Measurements from ENCODE around the gene ERMP1. TPM values are rescaled to one million over a fixed set of nuclear protein-coding genes. Genes with fewer than 3 reads are reported as not detected.

The ERMP1 gene
- total RNA-seq, 1 experiment from 2014 or later: 17.8 TPM

DNA sequence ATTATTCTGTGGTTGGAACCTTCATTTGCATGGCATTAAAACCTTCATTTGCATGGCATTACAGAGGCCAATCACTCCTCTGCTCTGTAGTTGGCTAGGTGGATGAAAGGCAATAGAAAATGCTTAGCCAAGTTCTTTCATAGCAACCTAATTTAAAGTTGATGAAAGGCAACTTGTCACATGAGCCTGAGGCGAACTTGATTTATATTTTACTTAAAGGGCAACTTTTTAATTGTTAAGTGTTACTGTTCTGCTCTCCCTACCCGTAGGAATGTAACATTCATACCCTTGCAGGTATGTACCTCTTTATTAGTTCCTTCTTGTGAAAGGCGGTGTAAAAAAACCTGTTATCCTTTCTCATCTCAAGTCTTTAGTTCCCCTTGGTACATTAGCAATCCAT lies 7.9 kb upstream of the ERMP1 start:
- POLR2A ChIA-PET (ENCODE audit: unreplicated experiment): no interaction called here
- no peak overlapping the region for H3K9ac ChIP-seq (ENCODE audit: low read length)
- ATAC-seq: no peak
- H3K27me3 ChIP-seq (ENCODE audit: low read length): no peaks in the 10 kb centered on the region
- H3K4me2 ChIP-seq (ENCODE audit: low read length): no peak overlapping the region
- no peaks in the 10 kb centered on the region for H3K79me2 ChIP-seq (ENCODE audit: low read length)
- TF ChIP-seq EZH2phosphoT487 (IDR thresholded peaks at IDR 0.05; ENCODE audit: borderline replicate concordance, low read length): no peak
- TF ChIP-seq EZH2 (IDR thresholded peaks at IDR 0.05; ENCODE audit: low read length, unreplicated experiment): no peak
- no peak for TF ChIP-seq CTCF (conservative IDR thresholded peaks at IDR 0.05; ENCODE audit: low read depth, low read length)
- H4K20me1 ChIP-seq (ENCODE audit: low read length): no peaks in the 10 kb centered on the region
- DNase-seq: no peak
- H3K9me3 ChIP-seq (ENCODE audit: low read length): no peaks in the 10 kb centered on the region
- H3K27ac ChIP-seq (ENCODE audit: low read length): no peak overlapping the region
- H3F3A ChIP-seq (ENCODE audit: low read length, unreplicated experiment): peaks cover 8% of the 10 kb centered on the region
- H2AFZ ChIP-seq (ENCODE audit: low read length): no peak overlapping the region
- intact Hi-C loops (cut with micrococcal nuclease): no loop called here
- peaks cover 48% of the 10 kb centered on the region for H3K4me1 ChIP-seq (ENCODE audit: insufficient read depth, low read length)
- H3K9me2 ChIP-seq (replicated peaks; ENCODE audit: low read length): no peaks in the 10 kb centered on the region
- CTCF ChIA-PET: no interaction called here
- H3K36me3 ChIP-seq (ENCODE audit: low read depth, low read length): no peaks in the 10 kb centered on the region
- no peak overlapping the region for H3K4me3 ChIP-seq (ENCODE audit: low read length)
- BruUV-seq (replicated peaks): no TSS peak

GRCh38 chr9:5839572-5839902 lies 6.6 kb upstream of the ERMP1 start:
- TF ChIP-seq CTCF (conservative IDR thresholded peaks at IDR 0.05; ENCODE audit: low read depth, low read length) (no peak), EZH2 (IDR thresholded peaks at IDR 0.05; ENCODE audit: low read length, unreplicated experiment) (no peak), EZH2phosphoT487 (IDR thresholded peaks at IDR 0.05; ENCODE audit: borderline replicate concordance, low read length) (no peak)
- BruUV-seq (replicated peaks): no TSS peak
- CTCF ChIA-PET: no interaction called here
- H3K36me3 ChIP-seq (ENCODE audit: low read depth, low read length): no peaks in the 10 kb centered on the region
- peak overlapping the region; percentile 78 for H3K9ac ChIP-seq (ENCODE audit: low read length)
- H3F3A ChIP-seq (ENCODE audit: low read length, unreplicated experiment): peaks cover 6% of the 10 kb centered on the region
- peak overlapping the region; percentile 99 for H3K27ac ChIP-seq (ENCODE audit: low read length)
- H3K27me3 ChIP-seq (ENCODE audit: low read length): no peaks in the 10 kb centered on the region
- H3K4me3 ChIP-seq (ENCODE audit: low read length): peak overlapping the region; percentile 48; the same call in 1 of the 2 replicates
- POLR2A ChIA-PET (ENCODE audit: unreplicated experiment): no interaction called here
- intact Hi-C loops (cut with micrococcal nuclease): no loop called here
- H4K20me1 ChIP-seq (ENCODE audit: low read length): no peaks in the 10 kb centered on the region
- no peaks in the 10 kb centered on the region for H3K9me2 ChIP-seq (replicated peaks; ENCODE audit: low read length)
- DNase-seq (no peak), ATAC-seq (peak; percentile 9)
- no peaks in the 10 kb centered on the region for H3K79me2 ChIP-seq (ENCODE audit: low read length)
- peak overlapping the region; percentile 71; the same call in 1 of the 2 replicates for H2AFZ ChIP-seq (ENCODE audit: low read length)
- no peaks in the 10 kb centered on the region for H3K9me3 ChIP-seq (ENCODE audit: low read length)
- H3K4me2 ChIP-seq (ENCODE audit: low read length): peak overlapping the region; percentile 81
- peaks cover 38% of the 10 kb centered on the region for H3K4me1 ChIP-seq (ENCODE audit: insufficient read depth, low read length)

DNA sequence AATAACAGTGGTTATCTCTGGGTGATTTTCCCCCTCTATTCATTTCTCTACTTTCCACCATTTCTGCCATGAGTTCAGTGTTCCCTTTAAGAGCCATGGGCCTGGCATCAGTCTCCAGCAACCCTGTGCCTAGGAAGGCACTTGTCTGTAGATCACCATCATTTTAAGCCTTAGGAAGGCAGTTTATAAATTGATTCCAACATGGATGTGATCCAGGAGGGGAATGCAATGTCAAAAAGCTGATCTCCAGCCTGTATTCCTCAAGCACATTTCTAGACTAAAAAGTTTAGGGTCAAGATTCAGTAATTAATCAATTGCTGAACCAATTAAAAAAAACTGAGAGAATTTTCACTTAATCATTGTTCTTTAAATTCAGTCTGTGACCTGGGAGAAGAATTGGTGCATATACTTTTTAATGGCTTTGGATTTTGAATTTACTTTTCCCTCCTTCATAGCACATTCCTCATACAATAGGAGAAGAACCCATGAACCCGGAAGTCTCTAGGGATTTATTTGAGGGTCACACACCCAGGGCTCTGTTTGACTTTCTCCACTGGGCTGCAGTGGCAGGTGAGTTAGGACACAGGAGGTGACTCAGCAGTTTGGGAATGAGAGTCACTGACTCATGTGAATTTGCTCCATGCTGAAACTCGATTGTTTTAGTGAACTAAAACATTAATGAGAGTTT lies 6.1 kb upstream of the ERMP1 start:
- Histone ChIP-seq H3F3A (ENCODE audit: low read length, unreplicated experiment) (peaks cover 6% of the 10 kb centered on the region), H4K20me1 (ENCODE audit: low read length) (no peaks in the 10 kb centered on the region), H3K4me2 (ENCODE audit: low read length) (peak overlapping the region; percentile 81), H3K9me2 (replicated peaks; ENCODE audit: low read length) (no peaks in the 10 kb centered on the region), H3K9ac (ENCODE audit: low read length) (peak overlapping the region; percentile 78), H3K79me2 (ENCODE audit: low read length) (no peaks in the 10 kb centered on the region), H3K27ac (ENCODE audit: low read length) (peak overlapping the region; percentile 99), H3K27me3 (ENCODE audit: low read length) (no peaks in the 10 kb centered on the region), H3K4me1 (ENCODE audit: insufficient read depth, low read length) (peaks cover 33% of the 10 kb centered on the region), H3K9me3 (ENCODE audit: low read length) (no peaks in the 10 kb centered on the region), H3K4me3 (ENCODE audit: low read length) (peak overlapping the region; percentile 48; the same call in 1 of the 2 replicates), H3K36me3 (ENCODE audit: low read depth, low read length) (no peaks in the 10 kb centered on the region), H2AFZ (ENCODE audit: low read length) (peak overlapping the region; percentile 71; the same call in 1 of the 2 replicates)
- CTCF ChIA-PET: no interaction called here
- TF ChIP-seq EZH2 (IDR thresholded peaks at IDR 0.05; ENCODE audit: low read length, unreplicated experiment) (no peak), CTCF (conservative IDR thresholded peaks at IDR 0.05; ENCODE audit: low read depth, low read length) (no peak), EZH2phosphoT487 (IDR thresholded peaks at IDR 0.05; ENCODE audit: borderline replicate concordance, low read length) (no peak)
- ATAC-seq (peak; percentile 89), DNase-seq (peak; percentile 88)
- POLR2A ChIA-PET (ENCODE audit: unreplicated experiment): no interaction called here
- BruUV-seq (replicated peaks): no TSS peak
- intact Hi-C loops (cut with micrococcal nuclease): no loop called here

Measured in PC-3 (cell line).